ENCODE data around the gene SEH1L.
"Not testable (repeated sequence)": the region's sequence is repeated elsewhere in the genome, so short reads cannot be mapped to it uniquely, and the experiment has no call there.

SEH1L gene

DNA sequence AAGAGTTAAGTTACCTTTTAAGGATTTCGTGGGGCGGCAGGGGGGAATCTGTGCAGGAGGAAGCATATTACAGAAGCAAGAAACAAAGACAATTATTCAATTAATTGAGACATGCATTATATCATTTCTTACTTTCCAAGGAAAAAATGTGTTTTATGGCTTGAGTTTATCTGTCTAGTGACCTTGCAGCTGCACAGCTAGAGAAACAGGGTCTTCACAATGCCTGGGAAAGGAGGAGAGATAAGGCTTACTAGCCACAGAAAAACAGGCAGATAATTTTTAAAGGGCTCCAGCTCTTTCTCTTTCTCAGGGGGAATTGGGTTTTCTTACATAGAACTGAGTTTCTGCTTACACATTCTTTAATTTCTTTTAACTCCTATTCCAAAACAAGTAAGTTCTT, 49.5 kb downstream of the SEH1L start:
- not testable (repeated sequence) for DNase-seq

DNA sequence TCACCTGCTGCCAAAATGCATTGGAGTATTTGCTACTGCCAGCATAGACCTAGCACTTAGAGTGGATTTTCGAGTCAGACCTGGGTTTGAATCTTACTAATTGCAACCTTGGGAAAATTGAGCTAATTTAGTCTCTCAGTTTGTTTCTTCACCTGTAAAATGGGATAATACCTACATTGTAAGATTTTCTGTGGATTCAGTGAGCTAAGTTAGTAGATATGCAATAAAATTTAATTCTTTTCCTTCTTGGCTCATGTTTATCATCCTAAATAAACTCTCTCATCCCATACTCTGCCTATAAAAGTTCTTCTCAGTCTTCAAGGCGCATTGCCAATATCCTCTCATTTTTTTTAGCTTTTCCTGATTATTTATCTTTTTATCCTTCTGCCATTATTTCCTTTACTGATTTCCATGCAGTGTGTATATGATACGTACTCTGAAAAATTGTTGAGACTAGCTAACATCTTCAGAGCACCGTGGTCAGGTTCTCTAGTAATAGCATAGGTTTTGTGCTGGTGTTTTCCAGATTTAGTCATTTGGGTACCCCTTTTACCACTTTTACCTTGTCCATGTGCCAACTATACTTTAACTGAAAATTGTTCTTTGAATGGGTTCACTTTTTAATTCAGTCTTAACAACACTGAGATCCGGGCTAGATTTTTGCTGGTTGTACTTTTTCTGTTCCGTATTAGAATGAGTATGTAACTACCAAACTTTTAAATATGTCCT, 50.7 kb downstream of the SEH1L start:
- DNase-seq, result no peak

DNA sequence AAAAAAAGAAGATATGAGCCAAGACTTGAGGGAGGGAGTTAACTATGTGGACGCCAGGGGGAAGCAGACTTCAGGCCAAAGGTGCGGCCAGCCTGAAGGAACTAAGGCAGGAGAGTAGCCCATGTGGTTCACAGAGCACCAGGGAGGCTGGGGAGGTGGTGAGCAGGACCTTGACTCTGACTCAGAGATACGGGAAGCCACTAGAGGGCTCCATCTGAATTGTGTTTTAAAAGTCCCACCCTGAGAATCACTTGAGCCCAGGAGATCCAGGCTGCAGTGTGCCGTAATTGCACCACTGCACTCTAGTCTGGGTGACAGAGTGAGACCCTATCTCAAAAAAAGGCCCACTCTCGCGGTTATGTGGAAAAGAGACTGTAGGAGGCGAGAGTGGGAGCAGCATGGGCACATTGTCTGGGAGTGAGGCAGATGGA, 55.7 kb downstream of the SEH1L start:
- DNase-seq, result no peak

DNA sequence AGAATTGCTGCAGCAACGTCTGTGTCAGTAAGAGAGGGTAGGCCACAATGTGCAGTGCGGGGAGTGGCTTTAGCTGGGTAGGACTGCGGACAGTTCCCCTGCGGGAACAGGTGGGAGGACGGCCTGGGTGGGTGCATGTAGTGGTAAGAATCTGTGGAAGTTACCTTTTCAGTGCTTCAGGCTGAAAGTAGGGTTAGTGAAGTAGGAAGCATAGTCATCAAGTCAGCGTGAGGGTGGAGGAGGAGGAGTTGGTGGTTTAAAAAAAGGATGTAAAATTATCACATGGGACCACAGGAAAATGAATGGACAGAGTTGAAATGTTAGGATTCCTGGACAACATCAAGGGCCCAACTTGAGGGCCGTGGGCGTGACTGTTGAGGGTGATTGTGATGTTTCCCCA, 56.6 kb downstream of the SEH1L start:
- DNase-seq, result no peak

DNA sequence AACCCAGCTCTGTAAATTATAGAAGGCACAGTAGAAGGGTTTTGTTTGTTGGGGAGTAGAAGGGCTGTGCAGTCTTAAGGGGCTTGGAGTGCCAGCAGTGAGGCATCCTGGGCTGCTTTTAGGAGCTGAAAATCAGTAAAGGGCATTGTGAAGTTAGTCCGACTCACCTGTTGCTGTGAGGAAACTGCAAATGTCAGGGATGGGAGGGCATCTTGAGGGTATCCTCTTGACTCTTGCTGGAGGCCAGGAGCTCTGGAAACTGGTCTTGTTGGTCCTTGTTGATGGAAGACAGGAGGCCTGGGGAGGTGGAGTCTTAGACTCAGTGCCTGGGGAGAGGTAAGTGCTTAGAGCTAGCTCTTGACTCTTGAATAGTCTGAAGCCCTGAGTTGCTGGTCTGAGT, 57.5 kb downstream of the SEH1L start:
- no peak for DNase-seq

DNA sequence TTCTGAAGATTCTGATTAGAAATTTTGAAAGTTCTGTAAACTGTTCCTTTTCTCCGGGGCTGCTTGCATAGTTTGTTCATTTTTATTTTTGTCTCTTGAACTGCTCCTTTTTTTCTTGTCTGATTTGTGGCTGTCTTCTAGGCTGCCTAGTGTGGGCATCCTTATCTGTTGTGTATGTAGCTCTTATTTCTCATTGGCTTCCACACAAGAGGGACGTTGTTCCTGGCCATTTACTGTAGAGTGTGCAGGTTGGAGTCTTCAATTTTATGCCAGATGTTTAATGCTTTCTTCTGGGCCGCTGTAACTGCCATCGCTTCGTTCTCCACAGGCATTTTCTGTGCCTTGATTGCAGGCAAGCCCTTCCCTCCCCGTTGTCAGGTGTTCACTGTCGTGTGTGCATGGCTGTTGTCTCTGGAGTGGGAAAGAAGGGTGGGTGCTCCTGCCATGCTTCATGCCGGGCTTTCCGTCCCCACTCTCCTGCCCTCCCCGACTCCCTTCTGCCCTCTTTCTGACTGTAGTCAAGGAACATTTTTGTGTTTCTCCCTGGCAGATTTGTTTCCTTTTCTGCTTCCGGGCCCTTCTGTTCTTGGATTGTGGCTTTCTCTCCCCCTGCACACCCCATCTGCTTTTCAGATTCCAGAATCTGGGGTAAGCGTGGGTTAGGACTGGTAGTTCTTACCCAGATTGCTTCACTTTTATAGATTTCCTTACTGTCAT, 58.9 kb downstream of the SEH1L start:
- DNase-seq, result no peak

DNA sequence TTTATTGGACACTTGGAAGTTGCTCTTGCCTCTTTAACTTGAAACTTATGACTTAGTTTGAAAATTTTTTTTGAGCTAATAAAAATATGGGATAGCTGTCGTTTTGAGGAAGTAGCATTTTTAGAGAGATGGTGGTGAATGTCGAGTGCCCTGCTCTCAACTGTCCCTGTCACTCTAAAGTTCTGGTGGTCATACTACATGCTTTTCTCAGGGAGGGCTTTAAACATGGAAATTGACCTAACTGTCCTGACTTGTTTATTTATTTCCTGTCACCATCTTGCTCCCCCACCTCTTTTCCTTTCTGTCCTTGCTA, 59.4 kb downstream of the SEH1L start:
- DNase-seq, result no peak

DNA sequence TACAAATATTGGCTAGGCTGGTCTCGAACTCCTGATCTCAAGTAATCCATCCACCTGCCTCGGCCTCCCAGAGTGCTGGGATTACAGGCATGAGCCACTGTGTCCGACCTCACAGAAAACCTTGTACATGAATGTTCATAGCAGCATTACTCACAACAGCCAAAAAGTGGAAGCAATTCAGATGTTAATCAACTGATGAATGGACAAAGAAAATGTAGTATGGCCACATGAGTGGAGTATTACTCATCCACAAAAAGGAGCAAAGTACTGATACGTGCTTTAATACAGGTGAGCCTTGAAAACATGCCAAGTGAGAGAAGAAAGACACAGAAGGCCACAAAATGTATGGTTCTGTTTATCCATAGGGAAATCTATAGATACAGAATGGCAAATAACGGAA, 63.9 kb downstream of the SEH1L start:
- no peak for DNase-seq

DNA sequence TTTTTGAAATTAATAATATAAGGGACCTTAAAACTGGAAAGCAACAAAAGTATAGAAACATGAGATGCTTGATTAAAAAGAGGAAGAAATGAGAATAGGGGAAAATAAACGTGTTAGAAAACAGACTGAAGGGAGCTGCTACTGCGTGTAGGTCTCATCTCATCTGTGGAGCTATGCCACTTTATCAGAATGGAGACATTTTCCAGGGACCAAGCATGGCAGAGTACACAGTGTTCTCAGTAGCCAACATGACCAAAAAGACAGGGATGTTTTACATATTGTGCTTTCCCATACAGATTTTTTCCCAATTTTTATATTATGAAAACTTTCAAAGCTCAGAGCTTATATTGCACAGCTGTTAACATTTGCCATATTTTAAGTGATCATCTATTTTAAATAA, 66.4 kb downstream of the SEH1L start:
- DNase-seq, result no peak

DNA sequence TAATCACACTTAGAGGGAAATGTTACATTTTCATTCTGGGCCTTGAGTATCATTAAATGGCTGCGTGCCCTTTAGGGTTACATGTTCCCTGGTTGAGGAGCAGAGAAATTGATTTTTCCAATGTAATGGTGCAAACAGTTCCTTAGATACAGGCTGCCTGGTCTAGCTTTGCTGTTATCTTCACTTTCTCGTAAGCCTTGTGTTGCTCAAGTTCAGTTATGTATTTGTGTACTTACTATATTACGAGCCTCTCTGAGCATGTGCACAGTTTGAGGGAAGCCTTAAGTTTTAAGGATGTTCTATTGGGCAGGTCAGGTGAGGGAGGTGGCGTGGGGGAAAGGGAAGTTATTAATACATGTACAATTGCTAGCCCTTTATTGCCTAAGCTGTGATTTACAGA, 67.0 kb downstream of the SEH1L start:
- no peak for DNase-seq

DNA sequence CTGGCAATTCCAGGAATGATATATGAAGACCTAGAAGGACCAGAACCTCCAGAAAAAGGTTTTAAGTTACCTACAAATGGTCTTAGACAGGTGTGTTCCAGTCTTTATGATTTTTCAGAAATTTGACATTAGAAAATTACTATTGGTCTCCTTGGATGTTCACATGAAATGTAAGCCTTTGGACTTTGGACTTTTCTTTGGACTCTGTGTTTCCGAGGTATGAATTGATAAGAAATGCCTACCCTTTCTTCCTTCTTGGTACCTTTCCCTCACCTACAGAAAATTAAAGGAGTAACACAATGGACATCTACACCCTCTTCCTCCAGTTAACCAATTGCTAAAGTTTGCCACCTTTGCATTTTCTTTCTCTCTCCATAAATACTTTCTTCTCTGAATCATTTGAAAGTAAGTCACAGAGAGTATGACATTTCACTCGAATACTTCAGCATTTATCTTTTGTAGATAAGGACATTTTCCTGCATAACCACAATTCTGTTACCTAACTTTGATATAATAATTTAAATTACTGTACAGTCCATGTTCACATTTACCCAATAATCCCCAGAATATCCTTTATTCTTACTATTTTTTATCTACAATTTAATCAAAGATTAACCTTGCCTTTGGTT, 69.5 kb downstream of the SEH1L start:
- DNase-seq, result no peak

DNA sequence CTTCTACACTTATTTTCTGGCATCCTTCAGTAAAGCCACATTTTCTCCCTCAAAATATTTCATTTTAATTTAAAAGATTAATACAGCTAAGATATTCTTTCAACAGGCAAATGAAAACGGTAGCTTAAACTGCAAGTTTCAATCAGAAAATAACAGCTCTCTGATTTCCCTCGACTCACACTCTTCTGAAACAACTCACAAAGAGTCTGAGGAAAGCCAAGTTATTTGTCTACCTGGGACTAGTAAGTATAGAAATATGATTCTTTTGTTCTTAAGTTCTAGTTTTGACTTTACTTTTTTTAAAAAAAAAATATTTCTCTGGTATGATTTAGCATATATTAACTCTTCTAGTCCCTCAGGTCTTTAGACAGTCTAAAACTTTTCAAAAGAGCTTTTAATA, 70.6 kb downstream of the SEH1L start:
- DNase-seq, result no peak

DNA sequence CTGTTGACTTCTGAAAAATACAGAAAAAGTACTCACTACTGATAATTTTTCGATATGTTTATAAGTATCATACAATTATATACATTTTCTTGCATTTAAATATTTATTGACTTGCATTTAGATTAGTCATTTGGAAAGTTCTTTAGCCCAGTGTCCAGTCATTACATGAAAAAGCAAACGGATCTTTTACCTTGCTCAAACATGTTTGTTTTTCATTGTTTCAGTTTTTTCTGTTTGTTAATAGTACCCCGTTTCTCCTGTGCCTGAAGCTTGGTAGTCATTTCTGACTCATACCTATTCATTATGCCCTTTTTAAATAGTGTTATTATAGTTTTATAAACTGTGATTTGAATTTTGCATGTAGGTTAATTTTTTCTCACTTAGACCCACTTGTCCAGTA, 71.5 kb downstream of the SEH1L start:
- DNase-seq, result no peak

DNA sequence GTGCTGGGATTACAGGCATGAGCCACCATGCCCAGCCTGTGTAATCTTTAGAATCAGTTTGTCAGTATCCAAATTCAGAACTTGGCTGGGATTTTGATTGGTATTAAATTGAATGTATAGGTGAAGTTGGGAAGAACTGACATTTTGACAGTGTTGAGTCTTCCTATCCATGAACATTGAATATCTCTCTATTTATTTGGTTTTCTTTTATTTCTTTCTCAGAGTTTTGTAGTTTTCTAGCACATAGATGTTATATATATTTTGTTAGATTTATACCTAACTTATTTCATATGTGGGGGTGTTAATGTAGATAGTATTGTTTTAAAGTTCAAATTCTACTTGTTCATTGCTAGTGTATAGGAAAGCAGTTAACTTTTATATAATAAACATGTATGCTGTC, 74.8 kb downstream of the SEH1L start:
- no peak for DNase-seq

DNA sequence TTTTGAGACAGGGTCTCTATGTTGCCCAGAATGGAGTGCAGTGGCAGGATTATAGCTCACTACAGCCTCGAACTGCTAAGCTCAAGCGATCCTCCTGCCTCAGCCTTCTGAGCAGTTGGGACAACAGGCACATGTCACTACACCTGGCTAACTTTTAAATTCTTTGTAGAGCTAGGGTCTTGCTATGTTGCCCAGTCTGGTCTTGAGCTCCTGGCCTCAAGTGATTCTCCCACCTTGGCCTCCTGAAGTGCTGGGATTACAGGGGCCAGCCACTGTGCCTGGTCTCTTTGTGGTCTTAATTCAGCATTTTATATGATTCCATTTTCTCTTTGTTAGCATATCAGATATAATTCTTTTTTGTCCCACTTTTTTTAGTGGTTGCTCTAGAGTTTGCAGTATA, 77.4 kb downstream of the SEH1L start:
- DNase-seq, result no peak

DNA sequence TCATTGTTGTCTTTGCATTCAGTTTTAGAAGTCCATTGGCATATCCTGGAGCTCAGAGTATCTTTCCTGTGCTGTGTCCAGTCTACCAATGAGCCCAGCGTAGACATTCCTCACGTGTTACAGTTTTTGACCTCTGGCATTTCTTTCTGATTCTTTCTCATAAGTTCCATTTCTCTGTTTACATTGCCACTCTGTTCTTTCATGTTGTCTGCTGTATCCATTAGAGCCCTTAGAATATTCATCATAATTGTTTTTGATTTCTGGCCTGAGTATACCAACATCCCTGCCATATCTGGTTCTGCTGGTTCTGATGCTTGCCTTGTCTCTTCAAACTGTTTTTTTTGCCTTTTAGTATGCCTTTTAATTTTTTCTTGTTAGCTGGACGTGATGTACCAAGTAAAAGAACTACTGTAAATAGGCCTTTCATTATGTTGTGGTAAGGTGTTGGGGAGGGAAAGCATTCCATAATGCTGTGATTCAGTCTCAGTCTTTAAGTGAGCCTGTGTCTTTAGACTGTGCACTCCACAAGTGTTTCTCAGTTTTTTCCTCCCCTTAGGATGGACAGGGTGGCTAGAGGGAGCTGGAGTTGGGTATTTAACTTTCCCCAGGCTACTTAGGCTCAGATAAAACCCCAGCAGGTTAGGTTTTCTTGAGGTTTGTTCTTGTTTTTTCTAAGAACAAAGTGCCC, 78.9 kb downstream of the SEH1L start:
- no peak for DNase-seq

DNA sequence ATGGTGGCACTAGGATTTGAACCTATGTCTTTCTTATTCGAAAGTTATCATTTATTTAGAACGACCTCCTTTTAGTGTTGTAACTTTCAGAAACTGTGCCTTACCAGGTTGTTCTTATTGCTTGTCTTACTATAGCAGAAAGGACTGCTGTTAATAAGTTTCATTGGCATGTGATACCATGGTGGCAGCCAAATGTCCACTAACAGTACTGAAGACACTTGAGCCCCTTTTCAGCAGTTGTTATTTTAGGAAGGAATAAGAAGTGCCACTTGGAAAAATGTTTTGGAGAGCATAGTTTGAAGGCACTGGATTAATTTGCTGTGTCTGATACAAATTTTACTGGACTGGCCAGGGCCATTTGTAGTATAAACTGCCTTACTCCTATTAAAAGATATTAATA, 81.1 kb downstream of the SEH1L start:
- no peak for DNase-seq

DNA sequence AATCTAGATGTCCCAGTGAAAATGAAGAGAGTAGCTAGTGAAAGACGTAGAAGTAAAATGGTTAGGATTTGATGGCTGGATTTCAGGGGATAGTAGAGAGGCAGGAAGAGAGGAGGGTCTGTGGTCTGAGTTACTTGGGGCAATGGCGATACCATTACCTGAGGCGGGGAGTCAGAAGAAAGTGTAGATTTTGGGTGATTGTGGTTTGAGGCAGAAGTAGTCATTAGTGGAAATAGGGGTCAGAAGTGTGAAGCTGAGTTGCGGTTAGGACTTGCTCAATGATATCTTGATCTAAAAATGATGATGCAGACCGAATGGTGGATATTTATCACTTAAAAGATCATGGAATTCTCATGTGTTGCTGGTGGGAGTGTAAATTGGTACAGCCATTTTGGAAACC, 84.4 kb downstream of the SEH1L start:
- no peak for DNase-seq

DNA sequence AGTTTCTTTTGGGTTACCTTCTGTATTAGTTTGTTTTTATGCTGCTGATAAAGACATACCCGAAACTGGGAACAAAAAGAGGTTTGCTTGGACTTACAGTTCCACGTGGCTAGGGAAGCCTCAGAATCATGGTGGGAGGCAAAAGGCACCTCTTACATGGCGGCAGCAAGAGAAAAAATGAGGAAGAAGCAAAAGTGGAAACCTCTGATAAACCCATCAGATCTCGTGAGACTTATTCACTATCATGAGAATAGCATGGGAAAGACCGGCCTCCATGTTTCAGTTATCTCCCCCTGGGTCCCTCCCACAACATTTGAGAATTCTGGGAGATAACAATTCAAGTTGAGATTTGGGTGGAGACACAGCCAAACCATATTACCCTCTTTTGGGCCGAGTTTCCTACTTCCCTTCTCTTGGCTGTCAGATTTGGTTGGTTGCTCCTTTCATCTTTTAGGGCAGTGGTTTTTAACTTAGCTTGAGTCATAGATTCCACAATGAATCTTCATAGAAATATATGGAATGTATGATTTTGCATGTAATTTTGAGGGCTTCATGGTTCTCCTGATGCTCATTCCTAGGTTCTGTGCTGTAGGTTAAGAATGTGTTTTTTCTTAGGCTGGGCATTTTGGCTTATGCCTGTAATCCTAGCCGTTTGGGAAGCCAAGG, 87.6 kb downstream of the SEH1L start:
- DNase-seq, result no peak

DNA sequence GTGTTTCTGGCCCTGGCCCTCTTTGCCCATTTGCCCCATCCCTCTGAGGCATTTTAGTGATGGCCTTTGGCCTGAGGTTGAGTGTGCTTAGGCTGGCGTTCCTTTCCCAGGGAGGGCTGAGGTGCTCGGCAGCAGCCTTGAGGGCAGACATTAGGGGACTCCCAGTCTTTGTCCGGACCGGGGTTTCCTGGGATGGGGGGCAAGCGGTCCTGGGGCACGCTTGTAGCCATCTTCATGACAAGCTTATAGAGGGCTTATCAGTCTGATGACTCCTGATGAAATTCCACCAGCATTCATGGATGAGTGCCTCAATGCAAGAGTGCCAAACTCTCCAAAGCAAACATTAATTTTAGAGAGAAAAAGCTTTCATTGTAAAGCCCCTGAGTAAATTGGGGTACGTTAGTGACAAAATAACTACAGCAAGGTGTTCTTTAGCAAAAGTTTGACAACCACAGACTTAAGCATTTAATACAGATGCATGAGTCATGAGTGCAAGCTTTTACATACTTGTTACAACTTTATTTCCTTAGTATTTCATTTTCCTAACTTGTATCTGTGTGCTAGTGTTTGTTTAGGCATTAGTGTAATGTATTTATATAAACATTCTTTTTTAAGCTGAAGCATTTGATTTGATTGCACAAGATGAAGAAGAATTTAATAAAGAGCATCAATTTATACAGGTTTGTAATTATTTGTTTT, 89.0 kb downstream of the SEH1L start:
- DNase-seq, result no peak

Measured in activated T-cell treated with anti-CD3 and anti-CD28 coated beads for 4 hours (primary cell).